ENCODE data around the gene TTLL11. TPM values are rescaled to one million over a fixed set of nuclear protein-coding genes. Genes with fewer than 3 reads are reported as not detected.

The TTLL11 gene
- total RNA-seq, 2 experiments from 2014 or later, result 3.3 to 6.9 TPM

DNA sequence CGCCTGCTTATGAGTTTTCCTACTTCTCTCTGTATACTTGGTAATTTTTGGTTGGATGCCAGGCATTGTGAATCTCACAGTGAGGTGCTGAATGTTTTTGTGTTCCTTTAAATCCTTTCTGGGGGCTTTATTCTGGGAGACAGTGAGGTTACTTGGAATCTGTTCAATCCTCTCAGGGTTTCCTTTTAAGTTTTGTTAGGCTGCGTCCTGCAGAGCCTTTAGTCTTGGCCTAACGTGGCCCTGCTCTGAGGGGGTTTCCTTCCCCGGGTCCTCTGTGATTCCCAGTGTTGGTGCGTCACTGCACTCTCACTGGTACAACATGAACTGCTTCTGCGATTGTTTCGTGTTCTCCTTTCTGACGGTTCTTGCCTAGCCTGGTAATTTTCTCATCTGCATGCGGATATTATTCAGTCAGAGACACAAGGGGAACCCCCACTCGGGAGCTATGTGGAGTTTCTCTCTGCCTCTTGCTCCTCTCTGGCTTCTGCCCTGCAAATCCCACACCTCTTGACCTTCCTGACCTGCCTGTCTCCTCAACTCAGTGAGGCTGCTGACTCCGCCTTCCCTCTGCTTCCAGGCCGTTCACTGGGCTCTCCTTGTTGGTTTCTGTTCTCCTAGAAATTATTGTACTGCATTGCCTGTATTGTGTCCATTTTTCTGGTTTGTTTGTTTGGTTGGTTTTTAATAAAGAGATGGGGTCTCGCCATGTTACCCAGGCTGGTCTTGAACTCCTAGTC is 313.6 kb downstream of the TTLL11 start:
- H3K79me2 ChIP-seq (ENCODE audit: insufficient read depth, low read depth, low read length), result no peaks in the 10 kb centered on the region
- BruUV-seq (replicated peaks), result no TSS peak
- no peaks in the 10 kb centered on the region for H4K20me1 ChIP-seq (ENCODE audit: insufficient read depth, low read length)
- no peak for TF ChIP-seq EZH2phosphoT487 (IDR thresholded peaks at IDR 0.05; ENCODE audit: borderline replicate concordance, low read depth, low read length)
- TF ChIP-seq, protein P1, sequence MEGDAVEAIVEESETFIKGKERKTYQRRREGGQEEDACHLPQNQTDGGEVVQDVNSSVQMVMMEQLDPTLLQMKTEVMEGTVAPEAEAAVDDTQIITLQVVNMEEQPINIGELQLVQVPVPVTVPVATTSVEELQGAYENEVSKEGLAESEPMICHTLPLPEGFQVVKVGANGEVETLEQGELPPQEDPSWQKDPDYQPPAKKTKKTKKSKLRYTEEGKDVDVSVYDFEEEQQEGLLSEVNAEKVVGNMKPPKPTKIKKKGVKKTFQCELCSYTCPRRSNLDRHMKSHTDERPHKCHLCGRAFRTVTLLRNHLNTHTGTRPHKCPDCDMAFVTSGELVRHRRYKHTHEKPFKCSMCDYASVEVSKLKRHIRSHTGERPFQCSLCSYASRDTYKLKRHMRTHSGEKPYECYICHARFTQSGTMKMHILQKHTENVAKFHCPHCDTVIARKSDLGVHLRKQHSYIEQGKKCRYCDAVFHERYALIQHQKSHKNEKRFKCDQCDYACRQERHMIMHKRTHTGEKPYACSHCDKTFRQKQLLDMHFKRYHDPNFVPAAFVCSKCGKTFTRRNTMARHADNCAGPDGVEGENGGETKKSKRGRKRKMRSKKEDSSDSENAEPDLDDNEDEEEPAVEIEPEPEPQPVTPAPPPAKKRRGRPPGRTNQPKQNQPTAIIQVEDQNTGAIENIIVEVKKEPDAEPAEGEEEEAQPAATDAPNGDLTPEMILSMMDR (conservative IDR thresholded peaks at IDR 0.05; ENCODE audit: low read length), result no peak
- no peak overlapping the region for H2AFZ ChIP-seq (ENCODE audit: low read length)
- CTCF ChIA-PET (ENCODE audit: unreplicated experiment), result no interaction called here
- intact Hi-C loops (cut with micrococcal nuclease; ENCODE audit: unreplicated experiment), result no loop called here
- H3K36me3 ChIP-seq (ENCODE audit: insufficient read depth, low read length), result no peaks in the 10 kb centered on the region
- no peak overlapping the region for H3K4me2 ChIP-seq (ENCODE audit: low read length)
- H3K27ac ChIP-seq (ENCODE audit: low read depth, low read length, poor library complexity, severe bottlenecking), result no peak overlapping the region
- H3K4me1 ChIP-seq (ENCODE audit: insufficient read depth, low read length, poor library complexity, severe bottlenecking), result peaks cover 17% of the 10 kb centered on the region
- H3K9me2 ChIP-seq (ENCODE audit: insufficient read depth, low read length), result no peaks in the 10 kb centered on the region
- no peak for DNase-seq (ENCODE audit: low spot score)
- H3K9me3 ChIP-seq (ENCODE audit: low read length), result no peaks in the 10 kb centered on the region
- H3K4me3 ChIP-seq (ENCODE audit: low read depth, low read length, poor library complexity, severe bottlenecking), result no peak overlapping the region
- POLR2A ChIA-PET, result no interaction called here

DNA sequence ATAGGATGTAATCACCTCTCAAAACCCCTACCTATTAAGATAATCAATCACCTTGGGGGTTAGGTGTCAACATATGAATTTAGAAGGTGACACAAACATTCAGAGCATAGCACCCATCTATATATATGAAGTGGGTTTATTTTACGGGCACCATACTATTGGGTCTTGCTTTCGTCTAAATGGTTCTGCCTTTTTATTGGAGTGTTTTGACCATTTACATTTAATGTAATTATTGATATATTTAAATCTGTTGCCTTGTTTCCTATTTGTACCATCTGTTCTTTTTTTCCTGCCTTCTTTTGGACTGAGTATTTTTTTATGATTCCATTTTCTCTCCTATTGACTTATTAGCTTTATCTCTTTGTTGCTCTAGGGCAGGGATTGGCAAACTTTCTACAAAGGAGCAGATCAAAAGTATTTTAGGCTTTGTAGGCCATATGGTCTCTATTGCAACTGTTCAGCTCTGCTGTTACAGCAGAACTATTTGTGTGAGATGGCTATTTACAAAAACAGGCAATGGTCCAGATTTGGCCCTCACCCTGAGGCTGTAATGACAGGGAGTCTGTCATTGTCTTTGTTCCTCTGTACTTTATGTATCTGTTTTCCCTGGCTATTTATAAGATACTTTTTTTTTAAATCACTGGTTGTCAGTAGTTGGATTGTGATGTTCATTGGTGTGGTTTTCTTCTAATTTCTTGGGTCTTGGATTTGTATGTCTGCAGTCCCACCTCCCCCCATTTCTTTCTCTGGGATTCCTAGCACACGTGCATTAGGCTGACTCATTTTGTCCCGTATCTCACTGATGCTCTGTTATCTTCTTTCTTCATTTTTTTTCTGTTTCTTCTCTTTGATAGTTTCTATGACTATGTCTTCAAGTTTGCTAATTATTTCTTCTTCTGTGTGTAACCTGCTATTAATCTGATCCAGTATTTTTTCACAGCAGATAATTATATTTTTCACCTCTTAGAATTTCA is 314.6 kb downstream of the TTLL11 start:
- Histone ChIP-seq H3K9me2 (ENCODE audit: insufficient read depth, low read length) (no peaks in the 10 kb centered on the region), H3K79me2 (ENCODE audit: insufficient read depth, low read depth, low read length) (no peaks in the 10 kb centered on the region), H3K4me2 (ENCODE audit: low read length) (no peak overlapping the region), H3K4me1 (ENCODE audit: insufficient read depth, low read length, poor library complexity, severe bottlenecking) (peaks cover 7% of the 10 kb centered on the region), H3K9me3 (ENCODE audit: low read length) (no peaks in the 10 kb centered on the region), H3K27ac (ENCODE audit: low read depth, low read length, poor library complexity, severe bottlenecking) (no peak overlapping the region), H3K36me3 (ENCODE audit: insufficient read depth, low read length) (no peaks in the 10 kb centered on the region), H4K20me1 (ENCODE audit: insufficient read depth, low read length) (no peaks in the 10 kb centered on the region), H3K4me3 (ENCODE audit: low read depth, low read length, poor library complexity, severe bottlenecking) (no peak overlapping the region), H2AFZ (ENCODE audit: low read length) (no peak overlapping the region)
- DNase-seq (ENCODE audit: low spot score), result no peak
- ChIA-PET CTCF (ENCODE audit: unreplicated experiment) (no interaction called here), POLR2A (no interaction called here)
- no TSS peak for BruUV-seq (replicated peaks)
- no peak for TF ChIP-seq EZH2phosphoT487 (IDR thresholded peaks at IDR 0.05; ENCODE audit: borderline replicate concordance, low read depth, low read length)
- TF ChIP-seq, protein P1 (conservative IDR thresholded peaks at IDR 0.05; ENCODE audit: low read length), result no peak
- intact Hi-C loops (cut with micrococcal nuclease; ENCODE audit: unreplicated experiment), result no loop called here
